ENCODE data around the gene IQSEC1. TPM values are rescaled to one million over a fixed set of nuclear protein-coding genes. Genes with fewer than 3 reads are reported as not detected.

The IQSEC1 gene
- total and polyA plus RNA-seq, 9 of the 15 experiments (the other 6 are each of a cell fraction or from before 2014, with no cell fraction given): 0.56 to 39.0 (median 6.8) TPM

GRCh38 chr3:12995389-12996180, 77.6 kb downstream of the IQSEC1 start (continued):
- TF ChIP-seq MEF2A (IDR thresholded peaks at IDR 0.05; ENCODE audit: control insufficient read depth, low read depth, low read length): no peak
- no peak for TF ChIP-seq GTF2B (IDR thresholded peaks at IDR 0.05; ENCODE audit: extremely low read depth, insufficient read length)
- 0 out of 2 replicates have a peak, but pooled peaks have one; percentile 66 for TF ChIP-seq THRAP3 (IDR thresholded peaks at IDR 0.05; ENCODE audit: borderline replicate concordance)
- no peak for TF ChIP-seq GATA2 (CRISPR knock-in tag; IDR thresholded peaks at IDR 0.05)
- TF ChIP-seq SP1 (CRISPR knock-in tag; IDR thresholded peaks at IDR 0.05): no peak
- TF ChIP-seq ATF2 (CRISPR knock-in tag; IDR thresholded peaks at IDR 0.05): no peak; the same call in 1 of the 2 replicates
- TF ChIP-seq ARID1B (IDR thresholded peaks at IDR 0.05): peak; percentile 44
- no peak for TF ChIP-seq ZNF197 (CRISPR knock-in tag; IDR thresholded peaks at IDR 0.05; ENCODE audit: low read depth)
- no peak for TF ChIP-seq CREBBP (IDR thresholded peaks at IDR 0.05; ENCODE audit: low read depth, low read length)
- TF ChIP-seq HDAC6 (IDR thresholded peaks at IDR 0.05; ENCODE audit: low read depth, low read length): no peak
- TF ChIP-seq TAF7 (tag; IDR thresholded peaks at IDR 0.05): no peak
- TF ChIP-seq ZNF324 (CRISPR knock-in tag; IDR thresholded peaks at IDR 0.05): peak; percentile 37; the same call in 1 of the 2 replicates
- 0 out of 4 replicates have a peak, but pooled peaks have one; percentile 15 to 23 for TF ChIP-seq ARNT (IDR thresholded peaks at IDR 0.05)
- TF ChIP-seq ZNF398 (CRISPR knock-in tag; IDR thresholded peaks at IDR 0.05): no peak
- no peak for TF ChIP-seq BRCA1 (IDR thresholded peaks at IDR 0.05)
- TF ChIP-seq BRCA1 (CRISPR knock-in tag; IDR thresholded peaks at IDR 0.05): no peak
- TF ChIP-seq ATF3 (IDR thresholded peaks at IDR 0.05): 0 out of 2 replicates have a peak, but pooled peaks have one; percentile 34
- no peak; the same call in 1 of the 2 replicates for TF ChIP-seq ATF3 (CRISPR knock-in tag; conservative IDR thresholded peaks at IDR 0.05)
- no peak for TF ChIP-seq USF2 (CRISPR knock-in tag; IDR thresholded peaks at IDR 0.05)
- no peak; the same call in 1 of the 2 replicates for TF ChIP-seq PML (IDR thresholded peaks at IDR 0.05; ENCODE audit: low read length)
- TF ChIP-seq NFIX (CRISPR knock-in tag; IDR thresholded peaks at IDR 0.05; ENCODE audit: low read depth): no peak
- peak; percentile 66; the same call in 1 of the 2 replicates for TF ChIP-seq IRF9 (tag; IDR thresholded peaks at IDR 0.05)
